Natural killer cell (primary cell): ENCODE results near the gene MGLL. TPM values are rescaled to one million over a fixed set of nuclear protein-coding genes. Genes with fewer than 3 reads are reported as not detected.

Experiments used
- ATAC-seq, 3 donors: fragments of 150-1000 bp in 2 of 3; fragments of 200-7000 bp in 1 of 3; cut with Tn5 transposase; 1 replicate in 1 of 3; 2 replicates in 2 of 3; pipeline ENCODE4 v1.10.0; 2021; ENCODE audit warnings: mild to moderate bottlenecking in 2 of 3, moderate library complexity in 2 of 3
- DNase-seq, 2 donors: peaks; one replicate each; pipeline versions ENCODE4 v3.0.0 to v3.0.0-alpha.2; 2013 to 2021; ENCODE audit warnings: mixed read lengths in 1 of 2
- H3K27ac ChIP-seq: one replicate; pipeline ENCODE4 v1.5.1; 2013; ENCODE audit warnings: mild to moderate bottlenecking, low read length
- H3K27me3 ChIP-seq: one replicate; pipeline ENCODE4 v1.6.1; 2013; ENCODE audit warnings: low read length; ENCODE audit not compliant: control insufficient read depth, insufficient read depth
- H3K36me3 ChIP-seq: one replicate; pipeline ENCODE4 v1.6.1; 2013; ENCODE audit warnings: low read length; ENCODE audit not compliant: control insufficient read depth, insufficient read depth
- H3K4me1 ChIP-seq: one replicate; pipeline ENCODE4 v1.6.1; 2013; ENCODE audit warnings: low read length; ENCODE audit not compliant: control insufficient read depth, insufficient read depth
- H3K4me3 ChIP-seq: one replicate; pipeline ENCODE4 v1.5.1; 2013; ENCODE audit warnings: low read length
- H3K9me3 ChIP-seq: one replicate; pipeline ENCODE4 v1.6.1; 2013; ENCODE audit warnings: low read length; ENCODE audit not compliant: control insufficient read depth, insufficient read depth
- H3K27ac Mint-ChIP-seq, 2 donors: one replicate each; pipeline ENCODE4 v1.8.0; 2022; ENCODE audit warnings: mild to moderate bottlenecking in 2 of 2, mixed read lengths in 2 of 2, moderate library complexity in 1 of 2
- H3K27me3 Mint-ChIP-seq, 2 donors: one replicate each; pipeline ENCODE4 v1.8.0; 2022; ENCODE audit warnings: low read depth in 2 of 2, mixed read lengths in 2 of 2
- H3K36me3 Mint-ChIP-seq: one replicate; pipeline ENCODE4 v1.8.0; 2022; ENCODE audit warnings: mixed read lengths
- H3K4me1 Mint-ChIP-seq, 2 donors: one replicate each; pipeline ENCODE4 v1.8.0; 2022; ENCODE audit warnings: mixed read lengths in 2 of 2
- H3K4me3 Mint-ChIP-seq: one replicate; pipeline ENCODE4 v1.8.0; 2022; ENCODE audit warnings: mild to moderate bottlenecking, moderate library complexity, mixed read lengths
- H3K9me3 Mint-ChIP-seq, 2 donors: one replicate each; pipeline ENCODE4 v1.8.0; 2022; ENCODE audit warnings: mixed read lengths in 2 of 2
- WGBS: methylation state at CpG from one replicate; pipeline ENCODE4 v1.1.7; 2013; ENCODE audit warnings: missing lambda C conversion rate; ENCODE audit not compliant: insufficient coverage; 5-methylcytosine and 5-hydroxymethylcytosine counted together
- intact Hi-C: fragments of 100-400 bp; cut with micrococcal nuclease; formaldehyde crosslinking; loops from one replicate; pipeline ENCODE4 v1.14.2; 2022
- total RNA-seq, 4 donors: library from RNA; stranded (reverse); fragments of 120-200 nt in 1 of 4; gene quantifications; one replicate each; pipeline versions ENCODE4 v1.2.3 to v1.2.4, GENCODE V29; 2013 to 2022
- TF ChIP-seq, protein P1 (sequence below): fragments of 200-600 bp; IDR thresholded peaks from one replicate; pipeline ENCODE4 v1.8.0; 2022; ENCODE audit warnings: antibody characterized with exemption

The MGLL gene
- total RNA-seq, 3 donors from 2014 or later (not counting 1 experiment from before 2014, with no cell fraction given): 2.7 to 4.6 (median 3.0) TPM

DNA sequence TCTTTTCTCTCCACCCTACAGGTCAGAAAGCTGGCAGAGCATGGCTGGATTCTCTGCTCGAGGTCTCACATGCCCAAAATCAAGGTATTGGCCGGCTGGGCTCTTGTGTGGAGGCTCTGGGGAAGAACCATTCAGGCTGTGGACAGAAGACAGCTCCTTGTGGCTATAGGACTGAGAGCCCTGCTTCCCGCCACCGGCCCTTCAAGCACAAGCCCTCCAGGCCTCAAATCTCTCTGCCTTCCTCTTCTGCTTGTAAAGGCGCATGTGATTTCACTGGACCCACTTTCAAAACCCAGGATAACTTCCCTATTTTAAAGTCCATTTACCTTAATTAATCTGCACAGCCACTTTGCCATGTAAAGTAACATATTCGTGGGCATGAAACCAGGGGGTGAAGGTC lies 36.2 kb upstream of the MGLL start:
- H3K36me3 ChIP-seq: no peaks in the 10 kb centered on the region
- no peaks in the 10 kb centered on the region for H3K4me1 ChIP-seq
- Mint-ChIP-seq H3K36me3 (no peaks in the 10 kb centered on the region), H3K4me3 (no peak overlapping the region), H3K9me3 (no peaks in the 10 kb centered on the region), H3K4me1 (peaks cover 0 to 5% of the 10 kb centered on the region in 2 donors), H3K27me3 (no peaks in the 10 kb centered on the region), H3K27ac (no peak overlapping the region)
- H3K9me3 ChIP-seq: no peaks in the 10 kb centered on the region
- no peak overlapping the region for H3K4me3 ChIP-seq
- DNase-seq (no peak), ATAC-seq (no peak)
- no peaks in the 10 kb centered on the region for H3K27me3 ChIP-seq
- 85% methylated on average over 6 of the region's 6 CpGs for WGBS
- intact Hi-C loops: no loop called here
- H3K27ac ChIP-seq: no peak overlapping the region
- TF ChIP-seq, protein P1, sequence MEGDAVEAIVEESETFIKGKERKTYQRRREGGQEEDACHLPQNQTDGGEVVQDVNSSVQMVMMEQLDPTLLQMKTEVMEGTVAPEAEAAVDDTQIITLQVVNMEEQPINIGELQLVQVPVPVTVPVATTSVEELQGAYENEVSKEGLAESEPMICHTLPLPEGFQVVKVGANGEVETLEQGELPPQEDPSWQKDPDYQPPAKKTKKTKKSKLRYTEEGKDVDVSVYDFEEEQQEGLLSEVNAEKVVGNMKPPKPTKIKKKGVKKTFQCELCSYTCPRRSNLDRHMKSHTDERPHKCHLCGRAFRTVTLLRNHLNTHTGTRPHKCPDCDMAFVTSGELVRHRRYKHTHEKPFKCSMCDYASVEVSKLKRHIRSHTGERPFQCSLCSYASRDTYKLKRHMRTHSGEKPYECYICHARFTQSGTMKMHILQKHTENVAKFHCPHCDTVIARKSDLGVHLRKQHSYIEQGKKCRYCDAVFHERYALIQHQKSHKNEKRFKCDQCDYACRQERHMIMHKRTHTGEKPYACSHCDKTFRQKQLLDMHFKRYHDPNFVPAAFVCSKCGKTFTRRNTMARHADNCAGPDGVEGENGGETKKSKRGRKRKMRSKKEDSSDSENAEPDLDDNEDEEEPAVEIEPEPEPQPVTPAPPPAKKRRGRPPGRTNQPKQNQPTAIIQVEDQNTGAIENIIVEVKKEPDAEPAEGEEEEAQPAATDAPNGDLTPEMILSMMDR: no peak

DNA sequence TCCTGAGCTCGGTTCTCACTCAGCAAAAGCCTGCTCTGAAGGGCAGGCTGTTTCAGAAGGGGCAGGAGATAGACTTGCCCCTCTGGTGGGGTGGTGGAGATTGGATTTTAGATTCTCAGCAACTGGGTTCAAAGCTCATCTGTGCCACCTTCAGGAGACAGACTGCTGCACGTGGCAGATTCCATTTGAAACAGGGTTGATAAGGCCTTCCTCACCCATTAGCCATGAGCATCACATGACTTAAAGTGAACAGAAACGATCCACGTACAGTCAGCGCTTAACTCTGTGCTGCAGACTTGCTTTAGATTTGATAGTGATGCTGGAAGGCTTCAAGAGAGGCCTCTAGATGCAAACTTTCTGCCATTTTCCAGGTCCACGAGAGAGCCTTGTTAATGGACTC lies 35.0 kb upstream of the MGLL start:
- 72% methylated on average over 6 of the region's 6 CpGs for WGBS

DNA sequence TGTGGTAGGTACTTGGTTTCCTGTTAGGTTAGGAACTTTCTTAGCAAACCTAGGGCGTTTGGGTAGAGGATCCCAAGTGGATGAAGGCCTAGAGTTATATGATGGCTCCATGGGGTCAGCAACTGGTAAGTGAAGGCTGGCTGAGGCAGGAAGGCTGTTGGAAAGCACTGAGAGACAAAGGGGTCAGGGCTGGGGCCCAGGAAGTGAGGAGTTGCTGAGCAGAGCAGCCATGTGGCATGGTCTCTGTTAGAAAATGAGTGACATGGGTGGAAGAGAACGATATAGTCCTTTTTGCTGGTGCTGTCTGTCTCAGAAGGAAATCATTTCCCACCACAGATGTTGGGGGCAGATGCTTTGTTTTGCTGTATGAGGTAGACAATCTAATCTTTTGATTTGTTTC lies 34.5 kb upstream of the MGLL start:
- DNase-seq (no peak), ATAC-seq (no peak)
- Mint-ChIP-seq H3K4me1 (peaks cover 0 to 5% of the 10 kb centered on the region in 2 donors), H3K36me3 (no peaks in the 10 kb centered on the region), H3K9me3 (no peaks in the 10 kb centered on the region), H3K4me3 (no peak overlapping the region), H3K27ac (no peak overlapping the region), H3K27me3 (no peaks in the 10 kb centered on the region)
- H3K36me3 ChIP-seq: no peaks in the 10 kb centered on the region
- intact Hi-C loops: no loop called here
- TF ChIP-seq, protein P1: no peak
- no peaks in the 10 kb centered on the region for H3K9me3 ChIP-seq
- WGBS: 25% methylated on average over 2 of the region's 2 CpGs
- H3K4me1 ChIP-seq: no peaks in the 10 kb centered on the region
- no peak overlapping the region for H3K27ac ChIP-seq
- no peak overlapping the region for H3K4me3 ChIP-seq
- H3K27me3 ChIP-seq: no peaks in the 10 kb centered on the region

More for the DNA sequence above, 35.0 kb upstream of the MGLL start:
- H3K27ac Mint-ChIP-seq: no peak overlapping the region
- H3K9me3 Mint-ChIP-seq: no peaks in the 10 kb centered on the region
- Histone ChIP-seq H3K36me3 (no peaks in the 10 kb centered on the region), H3K4me3 (no peak overlapping the region), H3K9me3 (no peaks in the 10 kb centered on the region), H3K27me3 (no peaks in the 10 kb centered on the region), H3K4me1 (no peaks in the 10 kb centered on the region), H3K27ac (no peak overlapping the region)
- no peaks in the 10 kb centered on the region for H3K27me3 Mint-ChIP-seq
- H3K4me1 Mint-ChIP-seq: peaks cover 0 to 5% of the 10 kb centered on the region in 2 donors
- no peak overlapping the region for H3K4me3 Mint-ChIP-seq
- intact Hi-C loops: no loop called here
- H3K36me3 Mint-ChIP-seq: no peaks in the 10 kb centered on the region
- TF ChIP-seq, protein P1: no peak
- DNase-seq: no peak
- no peak for ATAC-seq

DNA sequence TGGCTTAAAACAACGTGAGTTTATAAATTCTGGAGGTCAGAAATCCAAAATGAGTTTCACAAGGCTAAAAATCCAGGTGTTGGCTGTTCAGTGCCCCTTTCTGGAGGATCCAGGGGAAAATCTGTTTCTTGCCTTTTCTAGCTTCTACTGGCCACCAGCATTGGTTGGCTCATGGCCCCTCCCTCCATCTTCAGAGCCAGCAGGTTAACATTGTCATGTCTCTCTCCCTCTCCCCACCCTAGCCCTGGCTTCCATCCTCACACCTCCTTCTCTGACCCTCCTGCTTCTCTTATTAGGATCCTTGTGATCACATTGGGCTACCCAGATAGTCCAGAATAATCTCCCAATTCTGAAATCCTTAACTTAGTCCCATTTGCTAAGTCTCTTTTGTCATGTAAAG lies 32.9 kb upstream of the MGLL start:
- Histone ChIP-seq H3K4me3 (no peak overlapping the region), H3K9me3 (no peaks in the 10 kb centered on the region), H3K27ac (no peak overlapping the region), H3K36me3 (no peaks in the 10 kb centered on the region), H3K27me3 (no peaks in the 10 kb centered on the region), H3K4me1 (no peaks in the 10 kb centered on the region)
- TF ChIP-seq, protein P1: no peak
- H3K4me3 Mint-ChIP-seq: no peak overlapping the region
- H3K36me3 Mint-ChIP-seq: no peaks in the 10 kb centered on the region
- no peaks in the 10 kb centered on the region for H3K27me3 Mint-ChIP-seq
- intact Hi-C loops: no loop called here
- peaks cover 0 to 5% of the 10 kb centered on the region in 2 donors for H3K4me1 Mint-ChIP-seq
- no peaks in the 10 kb centered on the region for H3K9me3 Mint-ChIP-seq
- WGBS: 73% methylated on average over 1 of the region's 1 CpG
- H3K27ac Mint-ChIP-seq: no peak overlapping the region
- no peak for ATAC-seq
- DNase-seq: no peak
